Ishikawa (cell line): ENCODE results near the gene PRR4.

Experiments used
- CEBPB ChIP-seq: IDR thresholded peaks from 2 replicates; pipeline ENCODE4 v1.6.1; 2012
- CREB1 ChIP-seq: IDR thresholded peaks from 2 replicates; pipeline ENCODE4 v1.6.1; 2012; ENCODE audit warnings: low read depth
- EGR1 ChIP-seq: IDR thresholded peaks from 2 replicates; pipeline ENCODE4 v1.6.1; 2012
- EP300 ChIP-seq: IDR thresholded peaks from 2 replicates; pipeline ENCODE4 v1.6.1; 2012; ENCODE audit warnings: borderline replicate concordance
- FOXM1 ChIP-seq: IDR thresholded peaks from 2 replicates; pipeline ENCODE4 v1.6.1; 2012; ENCODE audit warnings: low read depth, borderline replicate concordance
- NFIC ChIP-seq: IDR thresholded peaks from 2 replicates; pipeline ENCODE4 v1.6.1; 2012
- RAD21 ChIP-seq: IDR thresholded peaks from 2 replicates; pipeline ENCODE4 v1.6.1; 2012; ENCODE audit warnings: low read depth
- TAF1 ChIP-seq: IDR thresholded peaks from 2 replicates; pipeline ENCODE4 v1.6.1; 2012; ENCODE audit warnings: low read depth, mild to moderate bottlenecking
- TEAD4 ChIP-seq: IDR thresholded peaks from 2 replicates; pipeline ENCODE4 v1.6.1; 2012
- YY1 ChIP-seq: IDR thresholded peaks from 2 replicates; pipeline ENCODE4 v1.6.1; 2012; ENCODE audit warnings: low read depth
- TF ChIP-seq, protein P1 (sequence below): IDR thresholded peaks from 2 replicates; pipeline ENCODE4 v1.6.1; 2012
- TF ChIP-seq, protein P2 (sequence below): IDR thresholded peaks from 2 replicates; pipeline ENCODE4 v1.6.1; 2012; ENCODE audit warnings: low read depth, mild to moderate bottlenecking

DNA sequence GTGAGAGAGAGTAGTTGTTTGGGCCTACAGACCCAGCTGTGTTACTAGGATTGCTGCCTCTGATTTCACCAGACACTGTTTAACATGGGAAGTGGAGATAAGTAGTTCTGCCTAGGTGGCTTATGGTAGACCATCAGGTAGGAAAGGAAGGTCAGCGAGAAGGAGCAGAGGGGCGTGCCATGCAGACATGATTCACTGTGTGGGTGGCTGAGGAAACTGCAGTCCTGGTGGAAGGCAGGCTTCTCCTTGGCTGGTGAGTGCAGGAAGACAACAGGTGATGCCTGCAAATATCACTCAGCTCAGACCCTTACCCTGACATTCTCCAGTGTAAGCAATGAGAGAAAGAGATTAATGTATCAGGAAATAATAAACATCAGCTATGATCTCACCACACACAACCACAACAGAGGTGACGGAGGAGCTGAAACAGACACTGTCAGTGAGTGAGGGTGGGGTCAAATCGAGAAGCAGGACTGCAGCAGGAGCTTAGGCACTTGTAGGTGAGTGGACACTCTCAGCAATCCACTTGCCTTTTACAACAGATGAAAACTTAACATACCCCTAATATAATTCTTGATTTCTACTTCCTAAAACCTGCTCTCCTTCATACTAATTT is 2.1 kb upstream of the PRR4 start:
- TF ChIP-seq CEBPB = no peak
- TF ChIP-seq FOXM1 = no peak
- TF ChIP-seq EGR1 = no peak
- TF ChIP-seq, protein P1, sequence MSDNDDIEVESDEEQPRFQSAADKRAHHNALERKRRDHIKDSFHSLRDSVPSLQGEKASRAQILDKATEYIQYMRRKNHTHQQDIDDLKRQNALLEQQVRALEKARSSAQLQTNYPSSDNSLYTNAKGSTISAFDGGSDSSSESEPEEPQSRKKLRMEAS = no peak
- no peak for TF ChIP-seq EP300
- TF ChIP-seq CREB1 = no peak
- TF ChIP-seq TAF1 = no peak
- TF ChIP-seq RAD21 = no peak
- no peak for TF ChIP-seq NFIC
- no peak for TF ChIP-seq YY1
- TF ChIP-seq TEAD4 = no peak
- TF ChIP-seq, protein P2, sequence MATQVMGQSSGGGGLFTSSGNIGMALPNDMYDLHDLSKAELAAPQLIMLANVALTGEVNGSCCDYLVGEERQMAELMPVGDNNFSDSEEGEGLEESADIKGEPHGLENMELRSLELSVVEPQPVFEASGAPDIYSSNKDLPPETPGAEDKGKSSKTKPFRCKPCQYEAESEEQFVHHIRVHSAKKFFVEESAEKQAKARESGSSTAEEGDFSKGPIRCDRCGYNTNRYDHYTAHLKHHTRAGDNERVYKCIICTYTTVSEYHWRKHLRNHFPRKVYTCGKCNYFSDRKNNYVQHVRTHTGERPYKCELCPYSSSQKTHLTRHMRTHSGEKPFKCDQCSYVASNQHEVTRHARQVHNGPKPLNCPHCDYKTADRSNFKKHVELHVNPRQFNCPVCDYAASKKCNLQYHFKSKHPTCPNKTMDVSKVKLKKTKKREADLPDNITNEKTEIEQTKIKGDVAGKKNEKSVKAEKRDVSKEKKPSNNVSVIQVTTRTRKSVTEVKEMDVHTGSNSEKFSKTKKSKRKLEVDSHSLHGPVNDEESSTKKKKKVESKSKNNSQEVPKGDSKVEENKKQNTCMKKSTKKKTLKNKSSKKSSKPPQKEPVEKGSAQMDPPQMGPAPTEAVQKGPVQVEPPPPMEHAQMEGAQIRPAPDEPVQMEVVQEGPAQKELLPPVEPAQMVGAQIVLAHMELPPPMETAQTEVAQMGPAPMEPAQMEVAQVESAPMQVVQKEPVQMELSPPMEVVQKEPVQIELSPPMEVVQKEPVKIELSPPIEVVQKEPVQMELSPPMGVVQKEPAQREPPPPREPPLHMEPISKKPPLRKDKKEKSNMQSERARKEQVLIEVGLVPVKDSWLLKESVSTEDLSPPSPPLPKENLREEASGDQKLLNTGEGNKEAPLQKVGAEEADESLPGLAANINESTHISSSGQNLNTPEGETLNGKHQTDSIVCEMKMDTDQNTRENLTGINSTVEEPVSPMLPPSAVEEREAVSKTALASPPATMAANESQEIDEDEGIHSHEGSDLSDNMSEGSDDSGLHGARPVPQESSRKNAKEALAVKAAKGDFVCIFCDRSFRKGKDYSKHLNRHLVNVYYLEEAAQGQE = no peak
